GM19193 (cell line): Measurements from ENCODE around the gene RAD23A.

Experiments used
- POLR2A ChIP-seq: IDR thresholded peaks from 4 replicates; pipeline ENCODE4 v1.6.1; 2011; ENCODE audit not compliant: insufficient read depth, insufficient read length; ENCODE audit errors: extremely low read depth

Gene RAD23A

DNA sequence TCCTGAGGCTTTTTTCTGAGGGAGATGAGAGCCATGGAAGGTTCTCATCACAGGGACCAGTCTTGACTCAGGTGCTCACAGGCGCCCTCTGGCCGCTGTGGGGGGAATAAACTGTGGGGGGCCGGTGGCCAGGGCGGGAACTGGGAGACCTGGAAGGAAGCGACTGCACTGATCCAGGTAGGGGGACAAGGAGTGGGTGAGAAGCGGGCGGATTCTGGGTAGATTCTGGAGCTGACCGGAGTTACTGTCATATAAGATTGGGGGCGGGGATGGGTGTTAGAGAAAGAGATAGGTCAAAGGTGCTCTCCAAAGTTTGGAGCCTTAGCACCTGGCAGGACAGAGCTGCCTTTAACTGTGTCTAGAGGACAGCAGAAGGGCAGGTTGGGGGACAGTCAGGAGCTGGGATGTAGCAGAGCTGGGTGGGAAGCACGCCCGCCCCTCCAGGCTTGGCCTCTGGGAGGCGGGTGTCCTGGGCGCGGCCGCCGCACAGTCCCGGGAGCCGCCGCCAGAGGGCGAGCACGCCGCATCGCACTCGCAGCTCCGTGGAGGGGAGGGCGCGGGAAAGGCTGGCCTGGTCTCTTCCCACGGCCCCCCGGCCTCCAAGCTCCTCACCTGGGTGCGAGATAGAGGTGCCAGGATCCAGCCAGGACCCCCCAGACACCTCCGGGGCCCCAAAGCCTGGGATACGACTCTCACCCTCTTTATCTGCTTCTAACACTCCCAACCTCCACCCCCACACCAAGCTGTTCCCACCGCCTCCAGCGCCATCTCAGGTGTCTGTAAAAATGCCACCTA lies 19.6 kb downstream of the RAD23A start:
- TF ChIP-seq POLR2A: no peak

DNA sequence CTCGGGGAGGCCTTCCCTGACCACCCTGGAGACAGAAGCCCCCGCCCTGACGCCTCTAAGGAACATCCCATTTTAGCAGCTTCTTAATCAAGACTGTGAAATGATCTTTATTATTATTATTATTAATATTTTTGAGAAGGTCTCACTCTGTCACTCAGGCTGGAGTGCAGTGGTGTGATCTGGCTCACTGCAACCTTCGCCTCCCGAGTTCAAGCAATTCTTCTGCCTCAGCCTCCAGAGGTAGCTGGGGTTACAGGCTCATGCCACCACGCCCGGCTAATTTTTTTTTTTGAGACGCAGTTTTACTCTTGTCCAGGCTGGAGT lies 20.1 kb downstream of the RAD23A start:
- no peak for TF ChIP-seq POLR2A

DNA sequence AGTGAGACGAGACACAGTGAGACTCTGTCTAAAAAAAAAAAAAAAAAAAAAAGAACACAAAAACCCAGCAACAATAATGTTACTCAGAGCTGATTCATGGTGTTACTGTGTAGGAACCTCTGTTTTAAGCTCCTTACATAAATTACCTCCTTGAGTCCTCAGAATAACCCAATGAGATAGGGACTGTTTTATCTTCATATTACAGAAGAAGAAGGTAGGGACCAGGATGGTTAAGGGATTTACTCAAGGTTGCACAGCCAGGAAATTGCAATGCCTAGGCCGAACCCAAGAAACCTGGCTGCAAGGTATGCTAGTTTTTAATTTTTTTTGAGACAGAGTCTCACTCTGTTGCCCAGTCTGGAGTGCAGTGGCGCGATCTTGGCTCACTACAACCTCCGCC lies 22.2 kb downstream of the RAD23A start:
- no peak for TF ChIP-seq POLR2A

DNA sequence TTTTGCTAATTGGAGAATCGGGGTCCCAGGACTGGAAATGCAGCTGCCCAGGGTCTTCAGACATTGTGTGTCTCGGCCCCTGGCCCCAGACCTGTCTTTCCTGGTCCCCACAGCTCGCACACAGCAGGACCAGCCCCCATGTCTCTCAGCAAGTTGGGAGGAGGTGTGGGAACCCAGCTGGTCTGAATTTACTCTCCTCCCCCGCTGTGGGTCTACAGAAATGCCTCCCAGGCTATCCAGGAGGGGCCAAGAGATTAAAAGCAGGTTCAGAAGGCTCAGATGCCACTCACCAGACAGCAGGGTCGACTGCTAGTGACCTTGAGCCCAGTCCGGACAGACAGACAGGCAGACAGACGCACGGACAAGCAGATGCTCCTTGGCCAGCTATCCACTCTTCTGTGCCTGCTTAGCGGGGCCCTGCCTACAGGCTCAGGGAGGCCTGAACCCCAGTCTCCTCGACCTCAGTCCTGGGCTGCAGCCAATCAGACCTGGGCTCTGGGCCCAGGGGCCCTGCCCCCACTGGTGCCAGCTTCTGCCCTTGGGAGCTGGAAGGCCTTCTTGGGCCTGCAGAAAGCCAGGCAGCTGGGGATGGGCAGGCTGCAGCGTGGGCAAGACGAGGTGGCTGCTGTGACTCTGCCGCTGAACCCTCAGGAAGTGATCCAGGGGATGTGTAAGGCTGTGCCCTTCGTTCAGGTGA lies 23.8 kb downstream of the RAD23A start, which contains the start of gene DAND5:
Gene DAND5 (plus strand): TSS at position 285 of the 697 bp plus-strand sequence. CDS start 85 bp downstream, at position 370.
- TF ChIP-seq POLR2A: no peak

DNA sequence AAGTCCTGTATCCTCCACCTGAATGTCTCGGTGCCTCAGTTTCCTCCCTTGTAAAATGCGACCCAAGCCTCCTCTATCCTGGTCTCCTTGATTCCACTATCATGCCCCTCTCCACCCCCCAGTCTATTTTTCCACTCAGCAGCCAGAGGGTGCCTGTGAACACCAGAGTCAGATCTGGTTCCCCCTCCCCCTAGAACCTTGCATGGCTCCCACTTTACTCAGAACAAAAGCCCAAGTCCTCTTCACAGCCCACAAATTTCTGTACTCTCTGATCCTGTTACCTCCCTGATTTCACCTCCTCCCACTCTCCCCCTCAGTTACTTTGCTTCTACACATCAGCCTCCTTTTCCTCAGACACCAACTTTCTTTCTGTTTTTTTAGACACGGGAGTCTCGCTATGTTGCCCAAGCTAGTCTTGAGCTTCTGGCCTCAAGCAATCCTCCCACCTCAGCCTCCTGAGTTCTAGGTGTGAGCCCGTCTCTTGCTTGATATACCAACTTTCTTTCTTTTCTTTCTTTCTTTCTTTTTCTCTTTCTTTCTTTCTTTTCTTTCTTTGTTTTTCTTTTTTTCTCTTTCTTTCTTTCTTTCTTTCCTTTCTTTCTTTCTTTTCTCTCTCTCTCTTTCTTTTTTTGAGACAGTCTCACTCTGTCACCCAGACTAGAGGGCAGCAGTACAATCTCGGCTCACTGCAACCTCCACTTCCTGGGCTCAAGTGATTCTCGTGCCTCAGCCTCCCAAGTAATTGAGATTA lies 24.6 kb downstream of the RAD23A start:
- no peak for TF ChIP-seq POLR2A

DNA sequence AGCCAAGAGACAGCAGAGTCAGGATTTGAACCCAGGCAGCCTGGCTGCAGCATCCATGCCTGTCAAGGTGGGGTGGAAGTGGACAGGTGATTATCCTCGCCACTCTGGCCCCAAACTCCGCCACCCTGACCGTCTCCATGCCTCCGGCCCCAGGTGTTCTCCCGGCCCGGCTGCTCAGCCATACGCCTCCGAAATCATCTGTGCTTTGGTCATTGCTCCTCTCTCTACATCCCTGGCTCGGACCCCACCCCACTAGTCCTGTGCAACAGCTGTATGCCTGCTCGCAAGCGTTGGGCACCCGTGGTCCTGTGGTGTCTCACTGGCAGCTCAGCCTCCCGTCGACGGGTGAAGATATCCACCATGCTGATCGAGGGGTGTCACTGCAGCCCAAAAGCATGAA lies 27.6 kb downstream of the RAD23A start:
- no peak for TF ChIP-seq POLR2A

DNA sequence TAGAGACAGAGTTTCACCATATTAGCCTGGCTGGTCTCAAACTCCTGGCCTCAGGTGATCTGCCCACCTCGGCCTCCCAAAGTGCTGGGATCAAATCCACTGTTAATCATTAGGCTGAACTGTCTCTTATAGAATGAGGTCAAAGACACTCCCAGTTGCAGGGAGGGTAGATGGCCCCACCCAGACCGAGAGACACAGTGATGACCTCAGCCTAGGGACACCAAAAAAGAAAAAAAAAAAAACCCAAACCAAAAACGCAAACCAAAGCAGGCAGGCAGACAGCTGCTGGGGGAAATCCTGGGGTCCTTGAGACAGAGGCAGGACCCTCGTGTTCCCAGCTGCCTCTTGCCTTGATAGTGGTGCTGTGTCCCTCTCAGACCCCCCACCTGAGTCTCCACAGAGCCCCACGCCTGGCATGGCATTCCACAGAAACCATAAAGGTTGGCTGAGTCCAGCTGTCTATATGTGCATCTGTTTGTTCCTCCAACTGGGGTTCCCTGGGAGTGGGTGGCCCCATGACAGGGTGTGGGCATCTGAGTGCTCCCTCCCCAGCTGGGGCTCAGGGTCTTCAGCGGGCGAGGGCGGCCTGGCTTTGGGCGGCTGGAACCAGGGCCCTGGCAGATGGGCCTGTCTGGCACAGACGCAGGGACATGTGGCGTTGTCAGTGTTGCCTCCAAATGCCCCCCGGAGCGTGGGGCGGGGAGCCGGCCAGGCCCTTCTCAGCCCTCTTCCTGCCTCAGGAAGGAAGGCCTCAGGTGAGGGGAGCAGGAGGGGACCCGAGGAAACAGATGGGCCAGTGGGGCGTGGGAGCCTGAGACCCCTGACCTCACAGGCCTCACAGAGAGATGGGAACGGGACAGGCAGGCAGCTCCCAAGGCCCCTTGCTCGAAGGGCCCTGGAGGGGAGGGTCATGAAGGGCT lies 28.9 kb downstream of the RAD23A start:
- TF ChIP-seq POLR2A: no peak

DNA sequence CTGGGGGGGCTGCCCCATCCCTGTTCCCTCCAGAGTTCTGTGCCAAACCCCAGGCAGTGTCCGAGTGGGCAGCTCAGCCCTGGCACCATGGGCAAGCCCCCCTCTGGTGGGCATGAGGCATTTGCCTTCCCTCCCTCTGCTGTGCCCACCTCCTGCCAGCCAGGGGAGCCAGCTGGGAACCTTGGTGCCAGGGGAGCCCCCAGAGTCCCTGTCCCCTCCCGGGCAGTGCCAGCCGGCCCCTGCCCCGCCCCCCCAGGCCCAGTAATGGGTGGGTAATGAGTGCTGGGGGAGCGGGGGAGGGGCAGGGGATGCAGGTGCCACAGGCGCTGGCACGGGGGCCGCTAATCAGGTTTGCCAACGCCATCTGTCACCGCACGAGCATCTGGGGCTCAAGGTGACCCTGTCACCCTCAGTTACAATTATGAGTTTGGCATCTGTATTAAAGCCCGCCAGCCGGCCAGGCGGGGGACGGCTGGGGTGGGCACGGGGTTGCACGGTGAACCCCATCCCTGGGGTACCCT lies 29.6 kb downstream of the RAD23A start:
- no peak for TF ChIP-seq POLR2A

DNA sequence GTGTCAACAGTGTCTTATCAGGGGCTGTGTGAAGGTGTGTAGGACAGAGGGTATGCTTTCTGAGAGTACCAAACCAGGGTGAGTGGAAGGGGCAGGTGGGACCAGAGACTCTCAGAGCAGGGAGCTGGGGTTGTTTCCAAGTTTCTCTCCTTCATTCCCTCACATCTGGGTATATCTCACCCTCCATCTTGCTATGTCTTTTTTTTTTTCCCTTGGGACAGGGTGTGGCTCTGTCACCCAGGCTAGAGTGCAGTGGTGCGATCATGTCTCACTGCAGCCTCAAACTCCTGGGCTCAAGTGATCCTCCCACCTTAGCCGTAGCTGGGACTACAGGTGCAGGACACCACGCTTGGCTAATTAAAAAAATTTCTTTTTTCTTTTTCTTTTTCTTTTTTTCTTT lies 34.3 kb downstream of the RAD23A start:
- TF ChIP-seq POLR2A: no peak

DNA sequence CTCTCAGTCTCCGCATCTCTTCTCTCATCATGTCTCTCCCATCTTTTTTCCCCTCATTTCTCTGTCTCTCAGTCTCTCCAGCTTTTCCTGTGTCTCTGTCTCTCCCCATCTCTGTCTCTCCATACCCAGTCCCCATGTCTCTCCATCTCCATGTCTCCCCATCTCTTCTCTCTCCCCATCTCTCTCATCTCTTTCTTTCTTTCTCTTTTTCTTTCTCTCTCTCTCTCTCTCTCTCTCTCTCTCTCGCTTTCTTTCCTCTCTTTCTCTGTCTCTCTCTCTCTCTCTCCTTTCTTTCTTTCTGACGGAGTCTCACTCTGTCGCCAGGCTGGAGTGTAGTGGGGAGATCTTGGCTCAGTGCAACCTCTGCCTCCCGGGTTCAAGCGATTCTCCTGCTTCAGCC lies 37.0 kb downstream of the RAD23A start:
- no peak for TF ChIP-seq POLR2A

DNA sequence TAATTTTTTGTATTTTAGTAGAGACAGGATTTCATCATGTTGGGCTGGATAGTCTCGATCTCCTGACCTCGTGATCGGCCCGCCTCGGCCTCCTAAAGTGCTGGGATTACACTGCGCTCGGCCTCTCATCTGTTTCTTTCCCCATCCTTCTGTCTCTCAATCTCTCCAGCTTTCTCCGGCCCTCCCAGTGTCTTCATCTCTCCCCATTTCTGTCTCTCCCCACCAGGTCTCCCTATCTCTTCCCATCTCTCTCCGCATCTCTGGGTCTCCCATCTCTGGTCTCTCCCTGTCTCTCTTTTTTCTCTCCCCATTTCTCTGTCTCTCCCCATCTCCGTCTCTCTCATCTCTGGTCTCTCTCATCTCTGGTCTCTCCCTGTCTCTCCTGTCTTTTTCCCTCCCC lies 37.4 kb downstream of the RAD23A start:
- TF ChIP-seq POLR2A: no peak

DNA sequence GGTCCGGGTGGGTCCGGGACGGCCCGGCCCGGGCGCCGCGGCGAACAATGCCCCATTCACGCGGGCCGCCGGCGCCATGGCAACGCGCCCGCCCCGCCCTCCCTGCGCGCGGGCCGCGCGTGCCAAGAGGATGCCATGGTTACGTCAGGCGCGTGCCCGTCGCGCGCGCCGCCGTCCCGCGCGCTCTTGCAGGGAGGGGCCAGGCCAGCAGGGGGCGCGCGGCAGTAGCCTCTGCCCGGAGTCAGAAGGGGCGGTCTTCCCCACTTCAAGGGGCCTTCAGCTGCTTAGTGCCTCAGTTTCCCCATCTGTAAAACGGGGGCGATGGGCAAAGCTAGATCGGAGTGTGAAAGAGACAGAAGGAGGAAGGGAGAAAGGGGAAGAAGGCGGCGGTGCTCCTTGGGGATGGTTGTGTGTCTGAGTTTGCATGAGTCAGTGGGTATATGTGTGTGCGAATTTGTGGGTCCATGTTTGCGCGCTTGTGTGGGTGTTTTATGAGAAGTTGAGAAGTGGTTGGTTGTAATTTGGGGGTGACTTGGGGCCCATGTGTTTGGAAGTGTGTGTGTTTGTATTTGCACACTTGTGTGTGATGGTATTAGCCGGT lies 38.0 kb downstream of the RAD23A start:
- no peak for TF ChIP-seq POLR2A

DNA sequence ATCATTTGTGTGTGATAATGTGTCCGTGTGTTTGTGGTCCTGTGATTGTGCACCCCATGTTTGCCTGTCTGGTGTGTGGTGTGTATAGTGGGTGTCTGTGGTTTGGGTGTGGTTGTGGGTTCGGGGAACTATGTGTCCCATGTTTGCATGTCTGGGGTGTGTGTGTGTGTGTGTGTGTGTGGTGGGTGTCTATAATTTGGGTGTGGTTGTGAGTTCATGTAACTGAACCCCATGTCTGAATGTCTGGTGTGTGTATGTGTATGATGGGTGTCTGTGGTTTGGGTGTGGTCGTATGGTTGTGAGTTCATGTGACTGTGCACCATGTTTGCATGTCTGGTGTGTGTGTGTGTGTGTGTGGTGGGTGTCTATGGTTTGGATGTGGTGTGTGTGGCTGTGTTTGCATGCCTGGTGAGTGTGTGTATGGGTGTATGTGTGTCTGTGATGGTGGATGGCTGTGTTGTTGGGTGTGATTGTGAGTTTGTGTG lies 38.5 kb downstream of the RAD23A start:
- TF ChIP-seq POLR2A: no peak

DNA sequence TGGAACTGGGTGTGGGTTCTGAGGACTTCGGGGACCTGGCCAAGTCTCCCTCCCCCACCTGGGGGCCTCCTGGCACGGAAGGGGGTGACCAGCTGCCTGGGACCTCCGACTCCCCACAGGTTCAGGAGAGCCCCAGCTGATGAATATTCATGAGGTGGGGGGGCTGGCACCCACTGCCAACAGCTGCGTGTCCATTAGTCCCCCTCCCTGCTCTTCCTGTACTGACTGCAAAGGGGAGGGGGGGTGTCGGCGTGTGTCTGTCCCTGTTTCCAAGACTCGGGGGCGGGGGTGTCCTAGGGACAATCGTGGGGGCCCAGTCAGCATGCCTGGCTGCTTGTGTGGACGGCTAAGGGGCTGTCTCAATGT lies 39.0 kb downstream of the RAD23A start:
- TF ChIP-seq POLR2A: no peak
